ENCODE results near the gene IL16.
"Not testable (repeated sequence)": the region's sequence is repeated elsewhere in the genome, so short reads cannot be mapped to it uniquely, and the experiment has no call there.

The IL16 gene

GRCh38 chr15:81339851-81340250 lies 143.2 kb downstream of the IL16 start:
- no peak for DNase-seq

DNA sequence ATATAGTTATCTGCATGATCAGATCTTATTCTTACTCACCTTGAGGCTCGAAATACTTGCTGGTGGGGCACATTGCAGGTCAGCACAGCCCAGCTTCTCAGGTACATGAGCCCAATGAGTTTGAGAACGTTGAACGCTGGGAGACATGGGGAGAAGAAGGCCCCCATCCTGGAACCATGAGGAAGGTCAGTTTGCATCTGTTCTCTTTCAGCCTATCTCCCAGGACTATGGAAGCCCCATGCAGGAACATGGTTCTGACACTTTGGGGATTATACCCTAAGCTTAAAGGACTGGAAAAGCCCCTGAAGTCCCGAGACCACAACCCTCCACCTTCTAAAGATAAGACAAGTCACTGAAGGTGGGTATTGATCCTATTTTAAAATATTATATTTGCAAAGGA lies 144.7 kb downstream of the IL16 start:
- DNase-seq, result no peak

GRCh38 chr15:81343371-81343770 lies 146.7 kb downstream of the IL16 start:
- DNase-seq, result no peak

GRCh38 chr15:81346611-81347010 lies 149.9 kb downstream of the IL16 start:
- DNase-seq, result no peak

GRCh38 chr15:81347910-81348309 lies 151.2 kb downstream of the IL16 start:
- no peak for DNase-seq

DNA sequence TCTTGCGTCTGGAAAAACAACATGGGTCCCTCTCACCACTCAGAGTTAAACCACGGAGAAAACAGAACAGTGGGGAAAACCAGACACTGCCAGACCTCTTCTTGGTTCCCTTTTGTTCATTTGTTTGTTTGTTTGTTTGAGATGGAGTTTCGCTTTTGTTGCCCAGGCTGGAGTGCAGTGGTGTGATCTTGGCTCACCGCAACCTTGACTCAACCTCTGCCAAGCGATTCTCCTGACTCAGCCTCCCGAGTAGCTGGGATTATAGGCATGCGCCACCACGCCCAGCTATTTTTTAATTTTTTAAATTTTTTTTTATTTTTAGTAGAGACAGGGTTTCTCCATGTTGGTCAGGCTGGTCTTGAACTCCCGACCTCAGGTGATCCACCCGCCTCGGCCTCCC lies 152.0 kb downstream of the IL16 start:
- not testable (repeated sequence) for DNase-seq

DNA sequence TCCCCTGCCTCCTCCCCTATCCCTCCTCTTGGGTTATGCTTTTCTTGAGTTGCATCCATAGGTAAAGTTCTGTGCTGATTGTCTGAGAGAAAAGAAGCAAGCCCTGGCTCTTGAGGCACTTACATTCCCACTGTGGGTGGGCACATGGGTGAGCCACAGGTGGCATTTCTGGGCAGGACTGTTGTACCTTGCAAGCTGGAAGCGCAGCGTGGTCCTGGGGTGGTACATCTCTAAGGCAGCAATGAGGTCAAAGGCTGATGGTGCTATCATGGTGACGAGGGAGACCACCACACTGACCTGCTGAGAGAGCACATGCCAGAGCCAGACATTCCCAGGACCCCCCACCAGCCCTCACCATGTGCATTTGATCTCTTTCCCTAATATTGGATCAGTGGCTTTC lies 152.6 kb downstream of the IL16 start:
- DNase-seq, result no peak

- no peak for DNase-seq
These were observed 155.0 kb downstream of the IL16 start for GRCh38 chr15:81351651-81352050.

DNA sequence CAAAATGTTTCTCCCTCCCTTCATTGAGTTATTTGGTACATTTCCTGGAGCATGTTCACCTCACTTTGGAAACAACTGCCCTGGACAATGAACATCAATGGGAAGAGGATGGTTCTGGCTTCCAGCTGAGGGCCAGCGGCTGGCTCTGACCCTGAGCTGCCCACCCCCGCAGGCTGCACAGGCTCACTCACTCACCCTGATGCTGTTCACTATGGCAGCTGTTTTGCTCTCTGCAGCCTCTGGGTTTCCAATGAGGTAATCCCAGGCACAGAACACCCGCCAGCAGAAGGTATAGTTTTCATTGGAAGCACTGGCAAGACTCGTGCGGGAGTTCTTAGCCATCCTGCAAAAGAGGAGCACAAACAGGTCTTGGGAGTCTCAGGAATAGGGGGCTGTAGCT lies 159.6 kb downstream of the IL16 start:
- DNase-seq, result no peak

DNA sequence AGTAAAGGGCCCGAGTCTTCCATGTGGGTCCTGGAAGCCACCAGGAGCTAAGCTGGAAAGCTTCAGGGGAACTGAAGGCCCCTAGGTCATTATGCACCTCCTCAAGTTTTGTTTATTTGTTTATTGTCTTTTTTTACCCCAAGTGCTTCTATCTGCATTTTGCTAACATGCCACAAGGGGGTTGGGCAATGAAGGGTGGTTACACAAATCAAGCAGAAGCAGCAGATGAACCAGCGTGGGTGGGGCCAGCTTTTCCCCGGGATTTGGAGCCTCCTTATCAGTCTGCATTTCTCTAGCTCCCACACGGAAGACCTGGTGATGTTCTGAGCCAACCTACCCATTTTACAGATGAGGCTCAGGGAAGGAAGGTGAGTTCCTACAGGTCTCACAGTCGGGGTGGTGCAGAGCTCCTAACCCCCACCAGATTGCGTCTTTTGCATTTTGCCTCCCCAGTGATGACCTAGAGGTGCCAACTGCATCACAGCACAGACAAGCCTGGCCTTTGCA lies 160.6 kb downstream of the IL16 start:
- DNase-seq, result no peak

DNA sequence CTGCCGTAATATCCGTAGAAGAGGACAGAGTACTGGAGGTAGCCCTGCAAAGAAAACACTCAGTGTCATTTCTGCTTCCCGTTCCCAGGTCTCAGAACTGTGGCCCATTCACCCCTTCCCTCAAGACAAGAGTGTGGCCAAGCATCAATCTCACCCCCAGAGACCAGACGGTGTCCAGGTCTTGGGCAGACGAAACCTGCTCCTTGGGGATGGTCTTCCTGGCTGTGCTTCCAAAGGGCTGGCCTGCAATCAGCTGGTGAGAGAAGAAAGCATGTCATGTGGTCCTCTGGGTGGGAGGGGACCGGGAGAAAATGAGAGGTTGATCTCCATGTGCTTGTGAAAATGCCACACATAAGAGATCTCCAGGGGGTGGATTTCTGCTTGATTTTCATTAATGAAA lies 161.6 kb downstream of the IL16 start:
- no peak for DNase-seq

- no peak for DNase-seq
These were observed 163.8 kb downstream of the IL16 start for GRCh38 chr15:81360491-81360890.

- no peak for DNase-seq
These were observed 165.2 kb downstream of the IL16 start for GRCh38 chr15:81361891-81362290.

- no peak for DNase-seq
These were observed 166.1 kb downstream of the IL16 start for GRCh38 chr15:81362790-81363189.

DNA sequence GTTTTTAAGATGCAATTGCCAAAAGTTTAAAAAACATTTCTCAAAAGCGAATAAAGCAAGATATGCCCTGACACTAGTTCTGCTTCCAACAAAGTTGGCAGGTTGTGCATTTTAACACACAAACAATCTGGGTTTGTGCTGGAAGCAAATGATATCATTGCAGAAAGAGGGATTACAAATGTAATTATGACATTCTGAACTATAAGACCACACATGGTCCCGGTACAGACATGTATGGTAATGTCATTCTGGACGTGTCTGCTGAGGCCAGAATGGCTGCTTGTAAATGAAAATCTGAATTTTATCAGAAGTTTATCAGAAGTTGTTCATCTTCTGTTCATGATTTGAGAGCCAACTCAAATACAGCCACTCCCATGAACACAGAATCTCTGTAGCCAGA lies 166.6 kb downstream of the IL16 start:
- DNase-seq, result no peak

Measured in stimulated activated naive CD4-positive, alpha-beta T cell treated with Interleukin-2 at 50 U/mL for 16 hours (primary cell).